Right lobe of liver (tissue), 4 donors: Measurements from ENCODE around the gene FABP7.

Experiments used
- POLR2A ChIP-seq: fragments of 450-650 bp; IDR thresholded peaks from one replicate; pipeline ENCODE4 v1.6.1; 2017; ENCODE audit warnings: antibody characterized with exemption, mild to moderate bottlenecking
- TF ChIP-seq, protein P1 (sequence below), 4 donors: fragments of 200-600 bp in 3 of 4; fragments of 450-650 bp in 1 of 4; IDR thresholded peaks; one replicate each; pipeline versions ENCODE4 v1.5.1 to v1.8.0; 2016 to 2022; ENCODE audit warnings: antibody characterized with exemption in 4 of 4, mild to moderate bottlenecking in 2 of 4
- donor health status: DM: no; HTN: no; CAD: no.
- donor health status: DM: no; HTN: no; CAD: no.
- donor health status: DM: no; HTN: yes; CAD: no.

DNA sequence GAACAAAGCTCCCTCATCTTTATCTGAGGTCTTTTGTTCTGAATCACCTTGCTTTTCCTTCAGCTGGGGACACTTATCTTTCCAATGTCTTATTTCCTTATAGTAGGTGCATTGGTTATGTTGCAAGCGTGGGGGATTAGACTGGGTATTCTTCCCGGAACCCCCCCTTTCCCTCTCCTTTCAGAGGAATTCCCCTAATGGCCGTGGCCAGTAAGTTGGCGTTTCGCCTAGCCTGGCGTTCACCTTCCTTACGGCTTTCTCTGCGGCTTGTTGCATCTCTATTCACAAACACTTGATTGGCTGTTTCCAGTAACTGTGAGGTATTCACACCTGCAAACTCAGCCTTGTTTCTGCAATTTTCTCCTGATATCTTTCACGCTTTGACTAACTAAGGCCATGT is 32.8 kb upstream of the FABP7 start:
- TF ChIP-seq, protein P1, sequence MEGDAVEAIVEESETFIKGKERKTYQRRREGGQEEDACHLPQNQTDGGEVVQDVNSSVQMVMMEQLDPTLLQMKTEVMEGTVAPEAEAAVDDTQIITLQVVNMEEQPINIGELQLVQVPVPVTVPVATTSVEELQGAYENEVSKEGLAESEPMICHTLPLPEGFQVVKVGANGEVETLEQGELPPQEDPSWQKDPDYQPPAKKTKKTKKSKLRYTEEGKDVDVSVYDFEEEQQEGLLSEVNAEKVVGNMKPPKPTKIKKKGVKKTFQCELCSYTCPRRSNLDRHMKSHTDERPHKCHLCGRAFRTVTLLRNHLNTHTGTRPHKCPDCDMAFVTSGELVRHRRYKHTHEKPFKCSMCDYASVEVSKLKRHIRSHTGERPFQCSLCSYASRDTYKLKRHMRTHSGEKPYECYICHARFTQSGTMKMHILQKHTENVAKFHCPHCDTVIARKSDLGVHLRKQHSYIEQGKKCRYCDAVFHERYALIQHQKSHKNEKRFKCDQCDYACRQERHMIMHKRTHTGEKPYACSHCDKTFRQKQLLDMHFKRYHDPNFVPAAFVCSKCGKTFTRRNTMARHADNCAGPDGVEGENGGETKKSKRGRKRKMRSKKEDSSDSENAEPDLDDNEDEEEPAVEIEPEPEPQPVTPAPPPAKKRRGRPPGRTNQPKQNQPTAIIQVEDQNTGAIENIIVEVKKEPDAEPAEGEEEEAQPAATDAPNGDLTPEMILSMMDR (IDR thresholded peaks at IDR 0.05): no peak
- TF ChIP-seq POLR2A: no peak
